ENCODE measurements around the gene RNF103. TPM values are rescaled to one million over a fixed set of nuclear protein-coding genes. Genes with fewer than 3 reads are reported as not detected.

Gene RNF103
- polyA plus RNA-seq, 2 of the 4 experiments (the other 2 are of a cell fraction), result 20.0 to 38.3 TPM

GRCh38 chr2:86631846-86632485, 8.3 kb upstream of the RNF103 start:
- no peak for FAIRE-seq
- Histone ChIP-seq H3K4me3 (no peak overlapping the region), H3K9me3 (no peaks in the 10 kb centered on the region), H3K27ac (peak overlapping the region; percentile 65 to 76), H3K4me2 (peak overlapping the region; percentile 73), H3K4me1 (peaks cover 51% of the 10 kb centered on the region)
- POLR2A ChIA-PET, result no interaction called here
- peak in 1 of 2 experiments; percentile 37 for DNase-seq (ENCODE audit: low read depth in 1 of 2, low spot score in 1 of 2)
- peak; percentile 65 to 78 for ATAC-seq
- 23% methylated on average over 10 of the region's 10 CpGs for WGBS (ENCODE audit: missing lambda C conversion rate)
- TF ChIP-seq FOSL2 (IDR thresholded peaks at IDR 0.05) (no peak), FOSL2 (CRISPR knock-in tag; IDR thresholded peaks at IDR 0.05) (no peak; the same call in 1 of the 2 replicates), RAD21 (conservative IDR thresholded peaks at IDR 0.05 in 1 of 2, IDR thresholded peaks at IDR 0.05 in 1 of 2) (0 out of 5 replicates have a peak, but pooled peaks of 1 of the 2 experiments have one; percentile 0), ZFP36 (IDR thresholded peaks at IDR 0.05; ENCODE audit: borderline replicate concordance, partially characterized antibody) (no peak), CHD2 (IDR thresholded peaks at IDR 0.05; ENCODE audit: low read length, partially characterized antibody) (no peak), RNF2 (IDR thresholded peaks at IDR 0.05; ENCODE audit: borderline replicate concordance, low read depth) (no peak), ATOH8 (CRISPR knock-in tag; IDR thresholded peaks at IDR 0.05; ENCODE audit: low read depth) (no peak)
- CTCF ChIA-PET, result interaction anchor here (3.4 kb wide), 1 partner anchor 9 kb away, joined by 9 read pairs; no protein-coding TSS in a partner anchor

GRCh38 chr2:86628091-86628522, 4.4 kb upstream of the RNF103 start:
- TF ChIP-seq MAZ (IDR thresholded peaks at IDR 0.05; ENCODE audit: borderline replicate concordance, low read depth, low read length), result no peak
- no peak for TF ChIP-seq ZC3H11A (IDR thresholded peaks at IDR 0.05)
- TF ChIP-seq CEBPB (IDR thresholded peaks at IDR 0.05), result peak; percentile 52 to 71; a peak in 3 of 4 replicates
- no peak for TF ChIP-seq E2F6 (IDR thresholded peaks at IDR 0.05; ENCODE audit: borderline replicate concordance, low read depth)
- no peak for TF ChIP-seq NR3C1 (IDR thresholded peaks at IDR 0.05)
- FAIRE-seq, result no peak
- Histone ChIP-seq H3K4me2 (peak overlapping the region; percentile 69), H3K27ac (peak overlapping the region; percentile 25 to 45; a peak in 4 of 6 replicates), H3K4me3 (no peak overlapping the region), H3K9me3 (no peaks in the 10 kb centered on the region), H3K4me1 (peaks cover 47% of the 10 kb centered on the region)
- no peak for DNase-seq (ENCODE audit: low read depth in 1 of 2, low spot score in 1 of 2)
- WGBS (ENCODE audit: missing lambda C conversion rate), result 26% methylated on average over 3 of the region's 3 CpGs
- ChIA-PET CTCF (interaction anchor here (1.0 to 1.1 kb wide), 2 partner anchors 64 to 201 kb away, joined by 3 read pairs; partner anchors contain the start of gene CHMP3), POLR2A (no interaction called here)
- ATAC-seq, result no peak

GRCh38 chr2:86627550-86627949, 3.9 kb upstream of the RNF103 start:
- POLR2A ChIA-PET, result no interaction called here
- DNase-seq (ENCODE audit: low read depth in 1 of 2, low spot score in 1 of 2) (no peak), FAIRE-seq (no peak), ATAC-seq (no peak)
- no peak overlapping the region for H3K4me3 ChIP-seq
- CTCF ChIA-PET, result interaction anchor here (1.1 kb wide), 1 partner anchor 64 kb away, joined by 3 read pairs; the partner anchor contains the start of gene CHMP3
- H3K9me3 ChIP-seq, result no peaks in the 10 kb centered on the region
- no peak for TF ChIP-seq HOXB5 (CRISPR knock-in tag; IDR thresholded peaks at IDR 0.05)
- TF ChIP-seq NFE2L2 (conservative IDR thresholded peaks at IDR 0.05; ENCODE audit: low read length), result no peak
- TF ChIP-seq EP300 (IDR thresholded peaks at IDR 0.05), result no peak
- TF ChIP-seq GATA3 (IDR thresholded peaks at IDR 0.05; ENCODE audit: borderline replicate concordance), result no peak
- TF ChIP-seq HES2 (IDR thresholded peaks at IDR 0.05), result no peak
- TF ChIP-seq RARB (CRISPR knock-in tag; IDR thresholded peaks at IDR 0.05), result no peak
- TF ChIP-seq FOXS1 (CRISPR knock-in tag; IDR thresholded peaks at IDR 0.05), result no peak
- TF ChIP-seq CEBPB (IDR thresholded peaks at IDR 0.05), result no peak
- no peak for TF ChIP-seq BCL3 (IDR thresholded peaks at IDR 0.05)
- no peak for TF ChIP-seq RCOR1 (IDR thresholded peaks at IDR 0.05; ENCODE audit: low read depth, low read length)
- 91% methylated on average over 3 of the region's 3 CpGs for WGBS (ENCODE audit: missing lambda C conversion rate)
- peaks cover 42% of the 10 kb centered on the region for H3K4me1 ChIP-seq
- peak overlapping the region; percentile 24 to 53; a peak in 5 of 6 replicates for H3K27ac ChIP-seq
- peak overlapping the region; percentile 69 for H3K4me2 ChIP-seq

All from A549 (cell line).